GM19397 (cell line): ENCODE results near the gene GJA10.

Experiments used
- ATAC-seq: cut with Tn5 transposase; IDR thresholded peaks from one replicate; pipeline ENCODE4 v1.9.1; 2021; ENCODE audit warnings: mild to moderate bottlenecking, moderate library complexity; ENCODE audit not compliant: unreplicated experiment

Gene GJA10

GRCh38 chr6:89916136-89916920, 22.1 kb downstream of the GJA10 start:
- ATAC-seq, result no peak

DNA sequence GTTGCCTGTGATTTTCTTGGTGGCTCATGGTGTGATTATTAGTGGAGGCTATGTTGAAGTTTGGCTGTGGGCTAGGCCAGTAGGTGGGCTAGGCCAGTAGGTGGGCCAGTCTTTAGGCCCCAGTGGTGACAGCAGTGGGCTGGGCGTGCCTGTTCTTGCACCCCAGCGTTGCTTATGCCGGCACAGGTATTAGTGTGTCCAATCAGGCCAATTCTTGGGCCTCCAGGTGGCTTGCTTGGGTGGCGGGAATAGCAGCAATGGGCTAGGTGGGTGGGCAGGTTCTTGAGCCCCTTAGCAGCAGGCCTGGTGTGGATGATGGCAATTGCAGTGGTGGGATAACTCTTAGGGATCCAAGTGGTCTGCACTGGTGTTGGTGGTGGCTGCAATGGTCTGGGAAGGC, 22.9 kb downstream of the GJA10 start:
- ATAC-seq, result no peak

DNA sequence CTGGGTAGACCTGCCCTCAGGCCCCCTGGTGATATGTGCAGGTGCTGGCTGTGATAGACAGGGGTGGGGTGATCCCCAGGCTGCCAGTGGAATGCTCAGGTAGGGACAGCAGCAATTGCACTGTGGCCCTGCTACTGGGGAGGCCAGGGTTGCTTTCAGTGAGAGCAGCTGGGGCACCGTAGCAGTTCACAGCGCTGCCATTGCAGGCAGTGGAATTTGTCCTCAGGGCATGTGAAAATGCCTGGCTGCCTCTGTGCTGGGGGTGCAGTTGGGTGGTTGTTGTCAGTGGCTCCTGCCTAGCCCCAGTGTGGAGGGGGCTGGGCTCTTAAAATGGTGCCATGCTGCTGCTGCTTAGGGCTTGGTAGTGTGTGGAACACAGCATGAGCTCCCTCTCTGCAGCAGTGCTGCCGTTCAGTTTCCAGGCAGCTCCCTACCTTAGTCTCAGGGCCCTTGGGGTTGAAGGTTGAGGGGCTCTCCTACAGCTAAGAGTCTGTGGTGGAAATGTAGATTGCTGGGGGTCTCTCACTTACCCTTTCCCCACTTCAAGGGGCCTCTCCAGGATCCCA, 23.6 kb downstream of the GJA10 start:
- no peak for ATAC-seq

DNA sequence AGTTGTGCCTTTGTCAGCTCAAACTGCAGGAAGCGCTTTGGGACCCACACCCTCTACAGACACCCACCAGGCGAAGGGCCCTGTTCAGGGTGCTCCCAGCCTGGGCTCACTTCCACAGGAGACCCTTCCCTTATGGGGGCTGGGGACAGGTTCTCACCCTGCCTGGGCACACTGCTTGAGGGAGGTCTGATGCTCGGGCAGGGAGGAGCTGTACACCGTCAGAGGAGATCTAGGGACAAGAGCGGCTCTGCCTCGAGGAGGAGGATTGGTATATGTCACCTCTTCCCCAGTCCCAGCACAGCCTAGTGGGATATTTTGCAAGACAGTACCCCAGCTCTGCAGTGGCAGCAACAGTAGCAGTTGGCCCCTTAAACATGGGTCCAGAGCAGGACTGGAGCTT, 26.9 kb downstream of the GJA10 start:
- ATAC-seq, result no peak

DNA sequence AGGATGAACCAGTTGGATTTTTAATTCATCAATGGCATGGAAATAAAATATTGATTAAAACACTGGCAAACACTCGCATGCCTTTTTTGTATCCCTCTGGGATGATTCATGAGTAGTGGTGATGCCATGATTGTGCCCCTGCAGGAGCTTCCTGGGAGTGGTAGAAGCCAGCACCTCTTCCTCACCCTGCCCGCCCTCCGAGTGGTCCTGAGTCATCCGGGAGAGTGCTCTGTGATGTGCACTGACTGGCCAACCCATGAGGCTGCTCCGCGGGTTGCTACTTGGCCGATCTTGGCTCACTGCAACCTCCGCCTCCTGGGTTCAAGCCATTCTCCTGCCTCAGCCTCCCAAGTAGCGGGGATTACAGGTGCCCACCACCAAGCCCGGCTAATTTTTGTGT, 27.4 kb downstream of the GJA10 start:
- no peak for ATAC-seq

GRCh38 chr6:89924231-89924630, 30.0 kb downstream of the GJA10 start:
- no peak for ATAC-seq

DNA sequence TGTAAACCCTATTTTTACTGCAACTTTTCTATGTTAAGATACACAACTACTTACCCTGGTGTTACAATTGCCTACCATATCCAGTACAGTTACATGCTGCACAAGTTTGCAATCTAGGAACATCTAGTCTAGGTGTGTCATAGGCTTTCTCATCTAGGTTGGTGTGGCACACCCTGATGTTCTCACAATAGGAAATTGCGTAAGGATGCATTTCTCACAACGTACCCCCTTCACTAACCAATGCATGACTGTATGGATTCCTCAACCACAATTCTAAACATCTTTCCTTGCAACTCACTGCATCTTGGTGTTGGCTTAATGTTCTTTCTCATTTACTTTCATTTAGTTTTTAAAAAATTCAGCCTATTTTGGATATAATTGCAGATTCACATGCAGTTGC, 31.6 kb downstream of the GJA10 start:
- no peak for ATAC-seq

- ATAC-seq, result no peak
Observed at GRCh38 chr6:89927264-89927663, 33.0 kb downstream of the GJA10 start.

DNA sequence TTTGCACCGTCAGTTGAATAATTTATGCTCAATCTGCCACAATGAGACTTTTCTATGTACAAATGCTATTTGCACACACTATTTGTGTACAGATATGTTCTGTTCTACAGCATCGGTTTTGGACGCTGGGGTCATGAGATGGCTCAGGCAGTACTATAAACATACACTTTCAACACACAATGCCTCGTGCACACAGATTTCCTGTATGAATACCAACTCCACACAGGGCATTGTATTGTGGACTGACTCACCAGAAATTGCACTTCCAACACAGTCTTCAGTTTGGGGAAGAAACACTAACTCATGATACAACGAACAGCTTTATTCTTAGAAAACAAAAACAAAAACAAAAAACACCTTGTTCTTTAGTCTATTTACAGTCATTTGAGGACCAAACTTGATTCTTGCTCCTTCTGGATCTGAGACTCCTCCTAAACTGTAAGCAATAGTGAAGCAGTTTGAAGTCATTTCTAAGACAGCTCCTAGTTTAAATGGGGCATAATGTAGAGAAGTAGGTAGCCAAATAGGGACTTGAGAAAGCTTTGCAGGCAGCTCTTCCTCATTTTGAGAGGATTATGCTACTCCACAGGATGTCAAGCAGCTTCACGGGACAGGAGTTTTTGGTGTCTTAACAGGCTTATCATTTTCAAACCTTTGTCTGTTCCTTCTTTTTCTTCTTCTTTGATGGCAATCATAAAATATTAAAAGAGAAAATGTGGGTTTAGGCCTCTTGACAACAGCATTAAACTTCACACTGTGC, 33.7 kb downstream of the GJA10 start:
- no peak for ATAC-seq

GRCh38 chr6:89928604-89929003, 34.3 kb downstream of the GJA10 start:
- no peak for ATAC-seq

DNA sequence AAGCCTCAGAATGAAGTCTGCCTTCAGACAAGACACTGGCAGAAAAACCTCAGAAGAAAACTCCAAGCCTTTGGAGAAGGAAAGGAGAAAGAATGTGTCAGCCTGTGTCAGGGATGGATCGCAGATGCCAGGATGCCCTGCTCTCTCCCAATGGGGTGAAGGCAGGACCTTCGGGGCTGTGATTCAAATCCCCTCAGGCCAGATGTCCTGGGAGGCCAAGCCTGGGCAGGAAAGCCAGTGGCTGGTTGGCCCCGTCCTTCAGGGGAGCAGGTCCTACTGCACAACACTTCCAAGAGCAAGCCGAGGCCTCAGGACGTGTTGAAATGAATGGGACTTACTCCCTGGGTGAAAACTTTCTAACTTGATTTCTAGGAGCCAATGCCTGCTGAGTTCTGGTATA, 36.5 kb downstream of the GJA10 start:
- ATAC-seq, result no peak

DNA sequence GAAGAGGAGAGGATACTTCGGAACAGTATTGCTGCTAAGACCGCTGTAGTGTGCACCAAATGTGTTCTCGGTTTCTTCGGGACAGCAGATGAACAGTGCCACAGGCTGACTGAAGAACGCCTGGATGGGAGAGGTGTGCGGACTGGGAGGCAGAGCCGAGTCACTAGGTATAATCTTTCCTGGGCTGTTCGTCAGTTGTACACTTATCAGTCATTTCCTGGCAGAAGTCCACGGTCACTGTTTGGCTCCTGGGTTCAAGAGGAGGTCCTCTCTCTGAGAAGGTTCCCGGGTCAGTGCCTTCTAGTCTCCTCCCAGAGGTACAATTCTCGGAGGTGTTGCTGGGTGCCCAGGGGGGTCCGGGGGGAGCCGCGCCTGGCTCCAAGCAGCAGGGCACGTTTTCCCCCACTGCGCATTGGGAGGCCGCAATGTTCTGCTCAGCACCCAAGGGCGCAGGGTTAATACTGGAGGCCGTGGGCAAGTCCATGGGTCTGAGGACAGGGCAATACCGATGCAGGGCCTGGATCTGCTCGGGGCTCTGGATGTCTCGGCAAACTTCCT, 38.1 kb downstream of the GJA10 start:
- ATAC-seq, result no peak

- no peak for ATAC-seq
Observed at GRCh38 chr6:89934685-89935366, 40.6 kb downstream of the GJA10 start.

DNA sequence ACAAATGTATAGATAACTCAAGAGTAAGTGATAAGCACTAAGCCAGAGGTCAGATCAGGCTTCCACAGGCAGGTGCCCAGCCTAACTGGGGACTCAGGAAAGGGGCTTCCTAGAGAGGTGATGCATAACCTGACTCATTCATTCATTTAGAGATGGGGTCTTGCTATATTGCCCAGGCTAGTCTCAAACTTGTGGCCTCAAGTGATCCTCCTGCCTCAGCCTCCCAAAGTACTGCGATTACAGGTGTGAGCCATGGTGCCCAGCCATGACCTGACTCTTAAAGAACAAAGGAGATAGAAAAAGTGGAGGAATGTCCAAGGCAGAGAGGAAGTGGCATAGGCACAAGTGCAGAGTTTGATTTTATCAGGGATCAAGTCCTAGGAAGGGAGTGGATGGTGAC, 41.9 kb downstream of the GJA10 start:
- ATAC-seq, result no peak

DNA sequence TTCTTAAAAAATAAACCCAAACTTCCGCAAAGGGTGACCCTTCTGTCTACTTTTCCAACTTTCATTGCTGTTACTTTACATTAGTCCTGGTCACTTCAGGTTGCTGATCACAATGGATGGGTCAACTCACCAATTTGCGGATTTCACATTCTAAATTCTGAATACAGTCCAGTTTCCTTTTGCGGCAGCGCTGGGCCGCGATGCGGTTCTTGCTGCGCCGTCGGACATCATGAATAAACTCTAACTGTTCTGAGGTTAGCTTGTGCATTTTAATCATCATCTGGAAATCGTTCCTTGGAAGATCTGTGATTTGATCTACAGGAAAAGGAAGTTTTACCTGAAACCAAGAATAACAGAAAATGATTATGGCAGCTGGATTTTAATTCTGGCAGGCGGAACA, 43.7 kb downstream of the GJA10 start:
- no peak for ATAC-seq

GRCh38 chr6:89939144-89939543, 44.9 kb downstream of the GJA10 start:
- ATAC-seq, result no peak

GRCh38 chr6:89940225-89941027, 46.2 kb downstream of the GJA10 start:
- no peak for ATAC-seq

- ATAC-seq, result no peak
Observed at GRCh38 chr6:89941031-89941762, 46.9 kb downstream of the GJA10 start.

- no peak for ATAC-seq
Observed at GRCh38 chr6:89941763-89942497, 47.7 kb downstream of the GJA10 start.
